ENCODE results near the gene OGT.

GRCh38 chrX:71604141-71604540, 71.2 kb downstream of the OGT start:
- TF ChIP-seq ZBTB4 (CRISPR knock-in tag; IDR thresholded peaks at IDR 0.05), result no peak
- no peak for TF ChIP-seq CTCF (IDR thresholded peaks at IDR 0.05 in 2 of 3, conservative IDR thresholded peaks at IDR 0.05 in 1 of 3; ENCODE audit: control insufficient read depth in 2 of 3, extremely low read depth in 1 of 3, insufficient read depth in 1 of 3, low read depth in 3 of 3, low read length in 3 of 3)
- TF ChIP-seq CHD4 (IDR thresholded peaks at IDR 0.05), result no peak
- no peak for TF ChIP-seq MXI1 (IDR thresholded peaks at IDR 0.05; ENCODE audit: low read depth, low read length)
- no peak for TF ChIP-seq MYC (IDR thresholded peaks at IDR 0.05; ENCODE audit: insufficient read depth, insufficient read length, insufficient replicate concordance, low read length, severe bottlenecking)
- TF ChIP-seq MAX (IDR thresholded peaks at IDR 0.05; ENCODE audit: low read depth, low read length), result no peak
- TF ChIP-seq REST (IDR thresholded peaks at IDR 0.05; ENCODE audit: low read depth, low read length), result no peak
- no peak for TF ChIP-seq FOXM1 (IDR thresholded peaks at IDR 0.05; ENCODE audit: low read depth, low read length)
- no peak for TF ChIP-seq TCF7 (IDR thresholded peaks at IDR 0.05; ENCODE audit: borderline replicate concordance)
- no peak for TF ChIP-seq ETV6 (conservative IDR thresholded peaks at IDR 0.05 in 1 of 2, IDR thresholded peaks at IDR 0.05 in 1 of 2; ENCODE audit: borderline replicate concordance in 1 of 2, low read depth in 1 of 2)

Measured in GM12878 (cell line).